GM23338 (cell line): ENCODE data around the gene NR3C1. TPM values are rescaled to one million over a fixed set of nuclear protein-coding genes. Genes with fewer than 3 reads are reported as not detected.

ENCODE experiments used
- ATAC-seq: fragments of 200-7000 bp; cut with Tn5 transposase; 3 replicates; pipeline ENCODE4 v1.9.1; 2020
- DNase-seq: peaks from one replicate; pipeline ENCODE4 v3.0.0-alpha.2; 2015; ENCODE audit warnings: low spot score
- H2AFZ ChIP-seq: fragments of 200-600 bp; sonication (generic); 2 replicates; pipeline ENCODE4 v1.8.0; 2016; ENCODE audit warnings: antibody characterized with exemption, mild to moderate bottlenecking, moderate library complexity
- H3F3A ChIP-seq: fragments of 200-600 bp; sonication (generic); replicated peaks from 2 replicates; pipeline ENCODE4 v1.8.0; 2017; ENCODE audit warnings: antibody characterized with exemption, mixed run types, low read depth
- H3K27ac ChIP-seq: fragments of 200-600 bp; sonication (generic); 2 replicates; pipeline ENCODE4 v1.6.1; 2016; ENCODE audit warnings: low read depth
- H3K27me3 ChIP-seq: fragments of 200-600 bp; sonication (generic); 2 replicates; pipeline ENCODE4 v1.8.0; 2016; ENCODE audit warnings: mild to moderate bottlenecking, mixed run types, moderate library complexity; ENCODE audit not compliant: insufficient read depth
- H3K36me3 ChIP-seq: fragments of 200-600 bp; sonication (generic); 2 replicates; pipeline ENCODE4 v1.8.0; 2016; ENCODE audit warnings: mild to moderate bottlenecking; ENCODE audit not compliant: insufficient read depth
- H3K4me1 ChIP-seq: fragments of 200-600 bp; sonication (generic); 2 replicates; pipeline ENCODE4 v1.8.0; 2016; ENCODE audit warnings: mild to moderate bottlenecking, moderate library complexity; ENCODE audit not compliant: insufficient read depth
- H3K4me2 ChIP-seq: fragments of 200-600 bp; sonication (generic); 2 replicates; pipeline ENCODE4 v1.7.1; 2017; ENCODE audit warnings: mixed run types
- H3K4me3 ChIP-seq: fragments of 200-600 bp; sonication (generic); 2 replicates; pipeline ENCODE4 v1.6.1; 2016; ENCODE audit warnings: mixed run types
- H3K79me2 ChIP-seq: fragments of 200-600 bp; sonication (generic); replicated peaks from 2 replicates; pipeline ENCODE4 v1.8.0; 2017; ENCODE audit warnings: mild to moderate bottlenecking; ENCODE audit not compliant: insufficient read depth
- H3K9me2 ChIP-seq: fragments of 200-600 bp; sonication (generic); 2 replicates; pipeline ENCODE4 v1.8.0; 2017; ENCODE audit not compliant: insufficient read depth
- H4K20me1 ChIP-seq: fragments of 200-600 bp; sonication (generic); replicated peaks from 2 replicates; pipeline ENCODE4 v1.8.0; 2017; ENCODE audit warnings: mild to moderate bottlenecking; ENCODE audit not compliant: insufficient read depth
- H3K27ac Mint-ChIP-seq: 2 replicates; pipeline ENCODE4 v1.8.0; 2020; ENCODE audit warnings: inconsistent platforms, mild to moderate bottlenecking, moderate library complexity, mixed read lengths
- H3K27me3 Mint-ChIP-seq: 3 replicates; pipeline ENCODE4 v1.8.0; 2022; ENCODE audit warnings: low read depth, mild to moderate bottlenecking, moderate library complexity, mixed read lengths, inconsistent platforms; ENCODE audit not compliant: insufficient read depth, poor library complexity
- H3K36me3 Mint-ChIP-seq: 3 replicates; pipeline ENCODE4 v1.8.0; 2021; ENCODE audit warnings: low read depth, mild to moderate bottlenecking, inconsistent platforms, moderate library complexity, mixed read lengths
- H3K4me1 Mint-ChIP-seq: 3 replicates; pipeline ENCODE4 v1.8.0; 2020; ENCODE audit warnings: mild to moderate bottlenecking, inconsistent platforms, mixed read lengths
- H3K4me3 Mint-ChIP-seq: 3 replicates; pipeline ENCODE4 v1.8.0; 2021; ENCODE audit warnings: moderate library complexity, mild to moderate bottlenecking, inconsistent platforms, mixed read lengths
- H3K9me3 Mint-ChIP-seq: 3 replicates; pipeline ENCODE4 v1.8.0; 2020; ENCODE audit warnings: moderate library complexity, mild to moderate bottlenecking, inconsistent platforms, mixed read lengths
- CREB1 ChIP-seq: fragments of 250-450 bp; sonication (Bioruptor Pico); IDR thresholded peaks from 2 replicates; pipeline ENCODE4 v1.5.0; 2020; ENCODE audit warnings: low read depth, mild to moderate bottlenecking, moderate library complexity
- CTCF ChIP-seq, 2 experiments: fragments of 200-600 bp in 1 of 2; sonication (generic) in 1 of 2; conservative IDR thresholded peaks; 2 replicates each; pipeline versions ENCODE4 v1.5.1 to v1.6.1; 2016 to 2017; ENCODE audit warnings: antibody characterized with exemption in 2 of 2, low read depth in 2 of 2, mild to moderate bottlenecking in 2 of 2, moderate library complexity in 1 of 2
- ETS1 ChIP-seq: IDR thresholded peaks from 2 replicates; pipeline ENCODE4 v1.6.1; 2016; ENCODE audit warnings: antibody characterized with exemption
- EZH2 ChIP-seq: fragments of 200-600 bp; sonication (generic); IDR thresholded peaks from one replicate; pipeline ENCODE4 v1.8.0; 2017; ENCODE audit warnings: antibody characterized with exemption, mild to moderate bottlenecking, low read depth; ENCODE audit not compliant: unreplicated experiment
- EZH2phosphoT487 ChIP-seq: fragments of 200-600 bp; sonication (generic); IDR thresholded peaks from one replicate; pipeline ENCODE4 v1.8.1; 2018; ENCODE audit warnings: antibody characterized with exemption; ENCODE audit not compliant: unreplicated experiment
- JUNB ChIP-seq: IDR thresholded peaks from one replicate; pipeline ENCODE4 v1.6.1; 2016; ENCODE audit warnings: antibody characterized with exemption; ENCODE audit not compliant: unreplicated experiment
- NANOG ChIP-seq: IDR thresholded peaks from 2 replicates; pipeline ENCODE4 v1.6.1; 2016; ENCODE audit warnings: antibody characterized with exemption, borderline replicate concordance
- POLR2AphosphoS5 ChIP-seq: IDR thresholded peaks from 2 replicates; pipeline ENCODE4 v1.6.1; 2016; ENCODE audit warnings: antibody characterized with exemption, low read depth
- REST ChIP-seq: IDR thresholded peaks from one replicate; pipeline ENCODE4 v1.6.1; 2018; ENCODE audit warnings: antibody characterized with exemption; ENCODE audit not compliant: unreplicated experiment
- STAT1 ChIP-seq: IDR thresholded peaks from one replicate; pipeline ENCODE4 v1.6.1; 2016; ENCODE audit warnings: antibody characterized with exemption; ENCODE audit not compliant: unreplicated experiment
- ZNF114 ChIP-seq: fragments of 250-450 bp; sonication (Bioruptor Pico); IDR thresholded peaks from 2 replicates; pipeline ENCODE4 v1.5.0; 2020; ENCODE audit warnings: mild to moderate bottlenecking, moderate library complexity
- ZNF331 ChIP-seq: fragments of 250-450 bp; sonication (Bioruptor Pico); IDR thresholded peaks from 2 replicates; pipeline ENCODE4 v1.5.0; 2020; ENCODE audit warnings: low read depth, mild to moderate bottlenecking, moderate library complexity
- ZNF462 ChIP-seq: fragments of 250-450 bp; sonication (Bioruptor Pico); IDR thresholded peaks from 2 replicates; pipeline ENCODE4 v1.5.0; 2020; ENCODE audit warnings: mild to moderate bottlenecking, moderate library complexity
- polyA plus RNA-seq: library from polyadenylated mRNA; unstranded; fragments of >200 nt; fragmentation: Nextera tagmentation; extraction: Ambion mirVana; gene quantifications from 2 replicates; pipeline ENCODE4 v1.2.1, GENCODE V29; 2016
- total RNA-seq: library from RNA; depleted of rRNA; stranded (reverse); fragments of >200 nt; shearing (Covaris generic); gene quantifications from 2 replicates; pipeline ENCODE4 v1.2.3, GENCODE V29; 2014

NR3C1 gene
- total and polyA plus RNA-seq, 2 experiments from 2014 or later, result 1.2 to 4.6 TPM

GRCh38 chr5:143254819-143255218 lies 148.7 kb downstream of the NR3C1 start:
- H3K4me1 Mint-ChIP-seq, result peaks cover 6% of the 10 kb centered on the region; the same call in 1 of the 3 replicates
- Histone ChIP-seq H3K79me2 (no peaks in the 10 kb centered on the region), H4K20me1 (no peaks in the 10 kb centered on the region), H2AFZ (no peak overlapping the region), H3F3A (no peaks in the 10 kb centered on the region), H3K36me3 (no peaks in the 10 kb centered on the region), H3K4me3 (no peak overlapping the region), H3K27me3 (no peaks in the 10 kb centered on the region), H3K4me1 (no peaks in the 10 kb centered on the region), H3K9me2 (no peaks in the 10 kb centered on the region), H3K27ac (no peak overlapping the region), H3K4me2 (no peak overlapping the region)
- no peak overlapping the region for H3K27ac Mint-ChIP-seq
- peaks cover 5% of the 10 kb centered on the region for H3K27me3 Mint-ChIP-seq
- ATAC-seq, result no peak
- DNase-seq, result no peak
- TF ChIP-seq EZH2phosphoT487 (no peak), ZNF462 (CRISPR knock-in tag) (no peak), NANOG (no peak), ZNF331 (CRISPR knock-in tag) (no peak), JUNB (no peak), POLR2AphosphoS5 (no peak), STAT1 (no peak), CREB1 (CRISPR knock-in tag) (no peak), REST (no peak), ZNF114 (CRISPR knock-in tag) (no peak), CTCF (conservative IDR thresholded peaks at IDR 0.05; ENCODE audit: low read depth in 2 of 2) (no peak), EZH2 (no peak), ETS1 (no peak)
- no peak overlapping the region for H3K4me3 Mint-ChIP-seq
- H3K9me3 Mint-ChIP-seq, result no peaks in the 10 kb centered on the region
- H3K36me3 Mint-ChIP-seq, result no peaks in the 10 kb centered on the region
